Measurements from ENCODE around the gene GJB3.

GJB3 gene

GRCh38 chr1:34825455-34826091, 44.6 kb downstream of the GJB3 start:
- DNase-seq (ENCODE audit: low spot score): no peak

- no peak for DNase-seq (ENCODE audit: low spot score)
Observed at GRCh38 chr1:34827341-34827941, 46.4 kb downstream of the GJB3 start.

- DNase-seq (ENCODE audit: low spot score): no peak
Observed at GRCh38 chr1:34828611-34829010, 47.6 kb downstream of the GJB3 start.

GRCh38 chr1:34829250-34829649, 48.2 kb downstream of the GJB3 start:
- DNase-seq (ENCODE audit: low spot score): no peak

- DNase-seq (ENCODE audit: low spot score): no peak
Observed at GRCh38 chr1:34831721-34832246, 50.8 kb downstream of the GJB3 start.

- no peak for DNase-seq (ENCODE audit: low spot score)
Observed at GRCh38 chr1:34833711-34834110, 52.7 kb downstream of the GJB3 start.
